Measurements from ENCODE around the gene HES7. TPM values are rescaled to one million over a fixed set of nuclear protein-coding genes. Genes with fewer than 3 reads are reported as not detected.

HES7 gene
- total RNA-seq, 1 donor from 2014 or later, result not detected

GRCh38 chr17:8105957-8106398 lies 17.9 kb downstream of the HES7 start:
- no peak for TF ChIP-seq CTCF (IDR thresholded peaks at IDR 0.05)
- H3K9me3 ChIP-seq, result no peaks in the 10 kb centered on the region
- H3K4me1 ChIP-seq, result peaks cover 0 to 6% of the 10 kb centered on the region in 2 donors
- intact Hi-C loops (cut with DNase I), result no loop called here
- H3K27me3 ChIP-seq, result peaks cover 4% of the 10 kb centered on the region
- no peak overlapping the region for H3K27ac ChIP-seq
- no peak overlapping the region for H3K4me3 ChIP-seq
- H3K36me3 ChIP-seq, result no peaks in the 10 kb centered on the region
- DNase-seq (ENCODE audit: low spot score in 2 of 2), result no peak

- H3K36me3 ChIP-seq, result no peaks in the 10 kb centered on the region
- H3K27ac ChIP-seq, result no peak overlapping the region
- no peaks in the 10 kb centered on the region for H3K9me3 ChIP-seq
- H3K4me1 ChIP-seq, result peaks cover 0 to 2% of the 10 kb centered on the region in 2 donors
- H3K4me3 ChIP-seq, result no peak overlapping the region
- TF ChIP-seq CTCF (IDR thresholded peaks at IDR 0.05), result no peak
- no peaks in the 10 kb centered on the region for H3K27me3 ChIP-seq
- DNase-seq (ENCODE audit: low spot score in 2 of 2), result no peak
- intact Hi-C loops (cut with DNase I), result no loop called here
These were observed 19.0 kb downstream of the HES7 start for GRCh38 chr17:8104911-8105310.

GRCh38 chr17:8103549-8103948 lies 20.4 kb downstream of the HES7 start:
- intact Hi-C loops (cut with DNase I), result no loop called here
- no peak for TF ChIP-seq CTCF (IDR thresholded peaks at IDR 0.05)
- H3K36me3 ChIP-seq, result no peaks in the 10 kb centered on the region

GRCh38 chr17:8101721-8102120 lies 22.2 kb downstream of the HES7 start:
- Histone ChIP-seq H3K9me3 (no peaks in the 10 kb centered on the region), H3K36me3 (no peaks in the 10 kb centered on the region), H3K4me3 (no peak overlapping the region), H3K27ac (no peak overlapping the region), H3K4me1 (no peaks in the 10 kb centered on the region), H3K27me3 (no peaks in the 10 kb centered on the region)
- intact Hi-C loops (cut with DNase I), result no loop called here
- no peak for TF ChIP-seq CTCF (IDR thresholded peaks at IDR 0.05)
- no peak for DNase-seq (ENCODE audit: low spot score in 2 of 2)

More at GRCh38 chr17:8103549-8103948, 20.4 kb downstream of the HES7 start:
- Histone ChIP-seq H3K27ac (no peak overlapping the region), H3K4me1 (no peaks in the 10 kb centered on the region), H3K27me3 (no peaks in the 10 kb centered on the region), H3K9me3 (no peaks in the 10 kb centered on the region), H3K4me3 (no peak overlapping the region)
- no peak for DNase-seq (ENCODE audit: low spot score in 2 of 2)

- Histone ChIP-seq H3K9me3 (no peaks in the 10 kb centered on the region), H3K27ac (no peak overlapping the region), H3K4me3 (no peak overlapping the region), H3K36me3 (no peaks in the 10 kb centered on the region), H3K4me1 (no peaks in the 10 kb centered on the region), H3K27me3 (no peaks in the 10 kb centered on the region)
- DNase-seq (ENCODE audit: low spot score in 2 of 2), result no peak
- no peak for TF ChIP-seq CTCF (IDR thresholded peaks at IDR 0.05)
- intact Hi-C loops (cut with DNase I), result no loop called here
These were observed 23.1 kb downstream of the HES7 start for GRCh38 chr17:8100763-8101162.

- Histone ChIP-seq H3K4me1 (no peaks in the 10 kb centered on the region), H3K4me3 (no peak overlapping the region), H3K9me3 (no peaks in the 10 kb centered on the region), H3K36me3 (no peaks in the 10 kb centered on the region), H3K27me3 (no peaks in the 10 kb centered on the region), H3K27ac (no peak overlapping the region)
- intact Hi-C loops (cut with DNase I), result no loop called here
- DNase-seq (ENCODE audit: low spot score in 2 of 2), result no peak
- TF ChIP-seq CTCF (IDR thresholded peaks at IDR 0.05), result no peak
These were observed 23.8 kb downstream of the HES7 start for GRCh38 chr17:8100111-8100510.

All from ascending aorta (tissue), 2 donors.